Bone marrow (tissue), 2 donors: ENCODE data around the gene MYMX.

Experiments
- DNase-seq, 2 donors: peaks; one replicate each; lab custom pipeline; 2025; lab: John Stamatoyannopoulos, UW

Gene MYMX

DNA sequence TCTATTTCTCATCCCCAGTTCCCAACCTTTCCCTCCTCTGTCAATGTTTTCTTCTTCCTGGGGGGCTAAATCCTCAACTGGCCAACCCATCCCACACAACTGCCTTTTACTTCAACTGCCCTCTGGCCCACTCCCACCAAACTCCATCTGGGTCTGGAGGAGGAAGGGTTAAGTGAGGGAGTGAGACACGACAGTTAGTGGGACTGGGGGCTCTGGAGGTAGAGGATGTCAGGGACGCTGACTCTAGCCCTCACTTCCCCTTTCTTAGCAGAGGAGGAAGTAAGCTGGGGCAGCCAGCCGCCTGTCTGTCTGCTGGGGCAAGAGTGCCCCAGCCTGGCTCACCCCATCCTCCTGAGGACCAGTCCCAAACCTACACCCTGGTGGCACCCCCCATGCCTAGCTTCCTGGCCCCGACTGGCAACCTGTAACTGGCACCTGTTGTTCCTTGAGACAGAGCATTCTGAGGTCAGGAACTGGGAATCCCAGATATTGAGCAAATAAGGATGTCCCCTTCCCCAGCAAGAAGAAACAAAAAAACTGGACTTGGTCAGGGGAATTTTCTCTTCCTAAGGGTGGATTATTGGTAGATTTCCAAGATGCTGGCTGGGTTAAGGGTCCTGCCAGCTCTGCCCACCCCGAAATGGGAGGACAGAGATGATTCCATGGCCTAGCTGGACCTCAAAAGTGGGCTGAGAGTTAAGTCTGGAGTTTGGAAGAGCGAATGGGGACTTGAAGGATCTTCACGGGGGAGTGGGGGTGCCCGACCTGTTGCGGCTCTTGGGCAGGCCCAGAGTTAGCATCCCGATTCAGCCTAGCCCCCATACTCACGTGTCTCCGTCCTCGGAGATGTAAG is 47.7 kb downstream of the MYMX start:
- peak; percentile 38 to 87 for DNase-seq

DNA sequence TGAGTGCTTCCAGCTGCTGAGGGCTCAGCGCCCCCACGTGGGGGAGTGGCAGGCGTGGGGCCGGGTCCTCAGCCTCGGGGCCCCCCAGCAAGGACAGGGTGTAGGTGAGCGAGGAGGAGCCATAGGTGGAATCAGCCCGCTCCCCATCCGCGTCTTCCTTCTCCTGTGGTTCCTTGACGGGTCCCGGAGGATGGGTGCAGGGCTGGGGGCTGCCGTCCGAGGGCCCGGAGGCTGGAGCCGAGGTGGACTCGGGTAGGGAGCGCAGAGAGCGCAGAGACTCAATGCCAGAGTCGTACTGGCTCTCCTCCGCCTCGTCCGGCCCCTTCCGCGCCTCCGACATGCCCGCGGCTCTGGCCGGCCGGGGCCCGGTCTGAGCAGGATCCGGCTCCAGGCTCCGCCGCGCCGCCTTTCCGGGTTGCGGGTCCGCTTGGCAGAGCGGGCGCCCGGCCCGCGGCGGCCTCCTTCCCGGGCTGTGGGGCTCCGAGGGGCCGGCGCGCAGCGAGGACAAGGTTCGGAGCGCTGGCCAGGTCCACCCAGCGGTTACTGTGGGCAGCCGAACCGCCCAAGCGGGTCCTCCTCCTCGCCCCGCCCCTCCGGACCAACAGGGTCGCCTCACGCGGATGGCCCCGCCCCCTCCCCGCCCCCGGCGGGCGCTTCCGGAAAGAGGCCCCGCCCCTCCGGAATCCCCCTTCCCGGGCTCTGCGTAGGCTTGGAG is 48.4 kb downstream of the MYMX start, which contains the start of gene NFKBIE:
TSS of gene NFKBIE (minus strand) at position 545 of the 715 bp plus-strand sequence. CDS start at position 340, 205 bp downstream.
- DNase-seq, result peak in 1 of 2 donors; percentile 94

DNA sequence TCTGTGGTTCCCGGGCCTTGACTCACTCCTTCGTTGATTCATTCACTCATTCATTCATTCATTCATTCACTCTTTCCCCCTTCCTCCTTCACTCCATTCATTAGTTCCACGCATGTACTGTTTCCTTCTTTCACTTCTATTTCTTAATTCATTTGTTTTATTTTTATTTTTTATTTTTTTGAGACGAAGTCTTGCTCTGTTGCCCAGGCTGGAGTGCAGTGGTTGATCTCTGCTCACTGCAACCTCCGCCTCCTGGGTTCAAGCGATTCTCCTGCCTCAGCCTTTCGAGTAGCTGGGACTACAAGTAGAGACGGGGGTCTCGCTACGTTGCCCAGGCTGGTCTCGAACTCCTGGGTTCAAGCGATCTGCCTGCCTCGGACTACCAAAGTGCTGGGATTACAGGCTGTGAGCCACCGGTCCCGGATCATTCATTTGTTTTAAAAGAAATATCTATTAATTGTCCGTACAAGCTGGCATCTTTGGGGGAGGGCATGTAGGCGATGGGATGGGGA is 49.1 kb downstream of the MYMX start:
- peak in 1 of 2 donors; percentile 84 for DNase-seq

DNA sequence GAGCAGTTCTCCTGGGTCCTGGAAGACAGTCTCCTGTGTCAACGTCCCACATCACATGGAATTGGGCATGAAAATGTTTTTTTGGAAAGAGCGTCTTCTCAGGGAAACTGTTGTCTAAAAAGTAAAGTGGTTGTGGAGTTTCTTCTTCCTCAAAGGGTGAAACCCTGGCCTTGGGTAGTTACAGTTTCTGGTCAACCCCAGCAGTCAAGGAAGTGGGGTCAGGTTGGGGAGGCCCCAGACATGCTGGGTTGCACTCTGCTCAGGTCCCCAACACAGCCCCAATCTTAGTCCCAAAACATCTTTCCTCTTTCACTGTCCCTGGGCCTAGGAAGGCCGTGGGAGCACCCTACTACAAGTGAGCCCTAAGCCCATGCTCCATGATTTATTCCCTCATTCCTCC is 49.6 kb downstream of the MYMX start:
- DNase-seq, result no peak

DNA sequence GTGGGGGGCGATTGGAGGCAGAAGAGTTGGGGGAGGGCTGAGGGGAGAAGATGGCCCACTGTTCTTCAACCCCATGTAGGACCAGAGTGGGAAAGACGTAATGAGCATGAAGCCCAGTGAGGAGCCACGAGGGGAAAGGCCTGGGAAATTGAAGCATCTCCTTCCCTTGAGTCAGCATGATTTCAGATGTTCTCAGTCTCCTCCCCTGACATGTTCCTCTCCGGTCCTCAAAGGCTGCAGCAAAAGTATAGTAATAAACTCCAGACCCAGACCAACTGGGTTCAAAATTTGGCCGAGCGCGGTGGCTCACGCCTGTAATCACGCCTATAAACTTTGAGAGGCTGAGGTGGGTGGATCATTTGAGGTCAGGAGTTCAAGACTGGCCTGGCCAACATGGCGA is 50.5 kb downstream of the MYMX start:
- DNase-seq, result no peak
